GM23338 (cell line): Measurements from ENCODE around the gene TBC1D16.

ENCODE experiments used
- CTCF ChIP-seq, 2 experiments: fragments of 200-600 bp in 1 of 2; sonication (generic) in 1 of 2; conservative IDR thresholded peaks; 2 replicates each; pipeline versions ENCODE4 v1.5.1 to v1.6.1; 2016 to 2017; ENCODE audit warnings: antibody characterized with exemption in 2 of 2, low read depth in 2 of 2, mild to moderate bottlenecking in 2 of 2, moderate library complexity in 1 of 2
- EZH2 ChIP-seq: fragments of 200-600 bp; sonication (generic); IDR thresholded peaks from one replicate; pipeline ENCODE4 v1.8.0; 2017; ENCODE audit warnings: antibody characterized with exemption, mild to moderate bottlenecking, low read depth; ENCODE audit not compliant: unreplicated experiment

- no peak for TF ChIP-seq CTCF (conservative IDR thresholded peaks at IDR 0.05; ENCODE audit: low read depth in 2 of 2)
- no peak for TF ChIP-seq EZH2
These were observed 44.4 kb upstream of the TBC1D16 start for GRCh38 chr17:80080081-80080480.
